ENCODE measurements around the gene ZNF286A.
"Not testable (repeated sequence)": the region's sequence is repeated elsewhere in the genome, so short reads cannot be mapped to it uniquely, and the experiment has no call there.

- TF ChIP-seq POLR2A, CTCF (IDR thresholded peaks at IDR 0.05): not testable (repeated sequence)
Observed at GRCh38 chr17:15699413-15699924, at the start of gene ZNF286A.
